Heart left ventricle (tissue), 16 donors: Measurements from ENCODE around the gene MEIS2. TPM values are rescaled to one million over a fixed set of nuclear protein-coding genes. Genes with fewer than 3 reads are reported as not detected.

ENCODE experiments used
- ATAC-seq, 4 donors: fragments of 200-7000 bp; cut with Tn5 transposase; one replicate each; pipeline ENCODE4 v1.9.1; 2020 to 2022; ENCODE audit warnings: moderate library complexity in 4 of 4, mild to moderate bottlenecking in 3 of 4, moderate number of reproducible peaks in 1 of 4
- DNase-seq, 5 donors: peaks; one replicate each; pipeline ENCODE4 v3.0.0-alpha.2; 2020
- H3K27ac ChIP-seq, 12 donors: fragments of 200-600 bp; sonication (generic) in 4 of 12; one replicate each; pipeline versions ENCODE4 v1.5.0 to v1.8.0; 2016 to 2022; ENCODE audit warnings: mild to moderate bottlenecking in 2 of 12
- H3K27me3 ChIP-seq, 9 donors: fragments of 200-600 bp; sonication (generic) in 2 of 9; one replicate each; pipeline versions ENCODE4 v1.5.1 to v1.8.0; 2016 to 2022; ENCODE audit warnings: mild to moderate bottlenecking in 3 of 9
- H3K36me3 ChIP-seq, 9 donors: fragments of 200-600 bp; sonication (generic) in 2 of 9; one replicate each; pipeline versions ENCODE4 v1.5.0 to v1.8.0; 2018 to 2022; ENCODE audit warnings: mild to moderate bottlenecking in 2 of 9
- H3K4me1 ChIP-seq, 12 donors: fragments of 200-600 bp; sonication (generic) in 4 of 12; one replicate each; pipeline versions ENCODE4 v1.5.0 to v1.8.0; 2016 to 2022; ENCODE audit warnings: mild to moderate bottlenecking in 3 of 12
- H3K4me3 ChIP-seq, 12 donors: fragments of 200-600 bp; sonication (generic) in 4 of 12; one replicate each; pipeline versions ENCODE4 v1.5.0 to v1.8.0; 2017 to 2022; ENCODE audit warnings: mild to moderate bottlenecking in 9 of 12, moderate library complexity in 4 of 12
- H3K9me3 ChIP-seq, 12 donors: fragments of 200-600 bp; sonication (generic) in 4 of 12; one replicate each; pipeline versions ENCODE4 v1.5.0 to v1.8.0; 2016 to 2022; ENCODE audit warnings: mild to moderate bottlenecking in 1 of 12
- POLR2A ChIP-seq, 2 donors: fragments of 450-650 bp; IDR thresholded peaks; one replicate each; pipeline ENCODE4 v1.6.1; 2017; ENCODE audit warnings: antibody characterized with exemption in 2 of 2, mild to moderate bottlenecking in 2 of 2, moderate library complexity in 2 of 2
- WGBS, 4 donors: extraction: QIAGEN DNeasy Blood & Tissue Kit in 2 of 4; methylation state at CpG; one replicate each; pipeline versions ENCODE4 v1.1.5 to v1.1.7; 2013 to 2018; 5-methylcytosine and 5-hydroxymethylcytosine counted together
- intact Hi-C, 10 donors: fragments of 100-400 bp; cut with DNase I; formaldehyde crosslinking; loops; one replicate each; pipeline versions ENCODE4 v1.11.1 to v1.14.2; 2022
- polyA plus RNA-seq, 2 donors: library from polyadenylated mRNA; stranded (reverse); fragments of 200-250 nt; gene quantifications; one replicate each; pipeline ENCODE4 v1.2.3, GENCODE V29; 2013
- total RNA-seq, 9 donors: library from RNA; depleted of rRNA in 2 of 9; stranded (reverse); fragments of >200 nt in 2 of 9; fragmentation: NEBNext Ultra II Directional in 3 of 9; extraction: Animal tissue kit (Norgen Biotek cat#: 25700) in 3 of 9; gene quantifications; one replicate each; pipeline versions ENCODE4 v1.1.0 to v1.2.4, GENCODE V29; 2016 to 2023
- TF ChIP-seq, protein P1 (sequence below), 12 donors: fragments of 200-600 bp; sonication (generic) in 4 of 12; IDR thresholded peaks; one replicate each; pipeline versions ENCODE4 v1.5.0 to v1.8.0; 2018 to 2022; ENCODE audit warnings: antibody characterized with exemption in 12 of 12, mild to moderate bottlenecking in 5 of 12
- donor health status: ischemic (EF 13 %, LVEDD 7.1; RV severe dilation, severe dysfunction).
- donor health status: healthy with polysubstance abuse.
- donor health status: DM: no; HTN: yes; CAD: no.
- donor health status: DM: no; HTN: no; CAD: no.
- donor health status: ischemic (EF 25% LVEDD 6.9; RV normal size, moderate dysfunction).
- donor health status: ischemic (EF 25% LVEDD 5.7; RV mildly dilated, moderate dysfunction).
- donor health status: healthy.
- donor health status: DM: yes; HTN: yes; CAD: no.
- donor health status: ischemic (EF 35%, LVEDD 5.7; RV mildly dilated, moderate dysfunction).
- donor health status: nonischemic (EF 11% LVEDD 7.7; RV severe dilation, severe dysfunction).
- donor health status: DM: yes; HTN: yes; CAD: no.
- donor health status: PGD.
- donor health status: ischemic (EF 29% LVEDD 5.4; RV normal size, mild dysfunction).
- donor health status: nonischemic (EF 23%, LVEDD 6.1; RV moderate dilation, normal function).

The MEIS2 gene
- total and polyA plus RNA-seq, 11 donors: 13.2 to 89.7 (median 49.7) TPM

GRCh38 chr15:36925653-36926426, 174.5 kb downstream of the MEIS2 start:
- H3K4me3 ChIP-seq: no peak overlapping the region
- H3K27me3 ChIP-seq: no peaks in the 10 kb centered on the region
- H3K36me3 ChIP-seq: peaks cover 0 to 3% (median 0%) of the 10 kb centered on the region in 9 donors
- DNase-seq (no peak), ATAC-seq (peak in 1 of 4 donors; percentile 51)
- TF ChIP-seq POLR2A (IDR thresholded peaks at IDR 0.05): no peak
- TF ChIP-seq, protein P1, sequence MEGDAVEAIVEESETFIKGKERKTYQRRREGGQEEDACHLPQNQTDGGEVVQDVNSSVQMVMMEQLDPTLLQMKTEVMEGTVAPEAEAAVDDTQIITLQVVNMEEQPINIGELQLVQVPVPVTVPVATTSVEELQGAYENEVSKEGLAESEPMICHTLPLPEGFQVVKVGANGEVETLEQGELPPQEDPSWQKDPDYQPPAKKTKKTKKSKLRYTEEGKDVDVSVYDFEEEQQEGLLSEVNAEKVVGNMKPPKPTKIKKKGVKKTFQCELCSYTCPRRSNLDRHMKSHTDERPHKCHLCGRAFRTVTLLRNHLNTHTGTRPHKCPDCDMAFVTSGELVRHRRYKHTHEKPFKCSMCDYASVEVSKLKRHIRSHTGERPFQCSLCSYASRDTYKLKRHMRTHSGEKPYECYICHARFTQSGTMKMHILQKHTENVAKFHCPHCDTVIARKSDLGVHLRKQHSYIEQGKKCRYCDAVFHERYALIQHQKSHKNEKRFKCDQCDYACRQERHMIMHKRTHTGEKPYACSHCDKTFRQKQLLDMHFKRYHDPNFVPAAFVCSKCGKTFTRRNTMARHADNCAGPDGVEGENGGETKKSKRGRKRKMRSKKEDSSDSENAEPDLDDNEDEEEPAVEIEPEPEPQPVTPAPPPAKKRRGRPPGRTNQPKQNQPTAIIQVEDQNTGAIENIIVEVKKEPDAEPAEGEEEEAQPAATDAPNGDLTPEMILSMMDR (IDR thresholded peaks at IDR 0.05): no peak
- intact Hi-C loops: no loop called here
- H3K4me1 ChIP-seq: peaks cover 0 to 35% (median 8%) of the 10 kb centered on the region in 12 donors
- H3K27ac ChIP-seq: peak overlapping the region in 8 of 12 donors; percentile 3 to 43 (median 20)
- WGBS, 4 donors: 73 to 77% (median 74%) methylated on average over 9 of the region's 9 CpGs
- peaks cover 0 to 9% (median 0%) of the 10 kb centered on the region in 12 donors for H3K9me3 ChIP-seq

- Histone ChIP-seq H3K4me3 (no peak overlapping the region), H3K27ac (peak overlapping the region in 1 of 12 donors; percentile 24), H3K4me1 (peaks cover 0 to 37% (median 8%) of the 10 kb centered on the region in 12 donors), H3K36me3 (peaks cover 0 to 3% (median 0%) of the 10 kb centered on the region in 9 donors), H3K27me3 (no peaks in the 10 kb centered on the region), H3K9me3 (peaks cover 0 to 9% (median 0%) of the 10 kb centered on the region in 12 donors)
- ATAC-seq: no peak
- DNase-seq: no peak
- 78 to 85% (median 80%) methylated on average over 5 of the region's 5 CpGs for WGBS, 4 donors
- intact Hi-C loops: no loop called here
- TF ChIP-seq, protein P1 (IDR thresholded peaks at IDR 0.05): no peak
- no peak for TF ChIP-seq POLR2A (IDR thresholded peaks at IDR 0.05)
Observed at GRCh38 chr15:36925049-36925448, 175.3 kb downstream of the MEIS2 start.

GRCh38 chr15:36924034-36924433, 176.3 kb downstream of the MEIS2 start:
- H3K4me1 ChIP-seq: peaks cover 0 to 37% (median 8%) of the 10 kb centered on the region in 12 donors
- intact Hi-C loops: no loop called here
- H3K27me3 ChIP-seq: no peaks in the 10 kb centered on the region
- WGBS, 4 donors: 62 to 76% (median 69%) methylated on average over 4 of the region's 4 CpGs
- peaks cover 0 to 3% (median 0%) of the 10 kb centered on the region in 9 donors for H3K36me3 ChIP-seq
- no peak for ATAC-seq
- DNase-seq: no peak
- peaks cover 0 to 3% (median 0%) of the 10 kb centered on the region in 12 donors for H3K9me3 ChIP-seq
- no peak for TF ChIP-seq POLR2A (IDR thresholded peaks at IDR 0.05)
- TF ChIP-seq, protein P1 (IDR thresholded peaks at IDR 0.05): no peak
- no peak overlapping the region for H3K4me3 ChIP-seq
- no peak overlapping the region for H3K27ac ChIP-seq

- TF ChIP-seq, protein P1 (IDR thresholded peaks at IDR 0.05): no peak
- no peak for TF ChIP-seq POLR2A (IDR thresholded peaks at IDR 0.05)
- intact Hi-C loops: no loop called here
- 21 to 37% (median 26%) methylated on average over 9 of the region's 9 CpGs for WGBS, 4 donors
- H3K4me3 ChIP-seq: peak overlapping the region in 2 of 12 donors; percentile 10 to 17
- H3K36me3 ChIP-seq: no peaks in the 10 kb centered on the region
- peaks cover 0 to 34% (median 10%) of the 10 kb centered on the region in 12 donors for H3K4me1 ChIP-seq
- DNase-seq (no peak), ATAC-seq (peak; percentile 53 to 80 (median 72))
- peak overlapping the region in 11 of 12 donors; percentile 1 to 67 (median 62) for H3K27ac ChIP-seq
- H3K9me3 ChIP-seq: no peaks in the 10 kb centered on the region
- H3K27me3 ChIP-seq: no peaks in the 10 kb centered on the region
Observed at GRCh38 chr15:36921484-36922091, 178.8 kb downstream of the MEIS2 start.
